Stimulated activated CD4-positive, alpha-beta T cell treated with anti-CD3 and anti-CD28 coated beads, Interleukin-4, amount 100 ng/mL, for 4 hours (primary cell): ENCODE data around the gene PLAC8L1.

ENCODE experiments used
- DNase-seq, 2 experiments: peaks; one replicate each; pipeline ENCODE4 v3.0.0-alpha.2; 2020

Gene PLAC8L1

GRCh38 chr5:146040527-146040926, 64.8 kb downstream of the PLAC8L1 start:
- DNase-seq = no peak

GRCh38 chr5:146039420-146039819, 66.0 kb downstream of the PLAC8L1 start:
- DNase-seq = no peak

- no peak for DNase-seq
These were observed 70.8 kb downstream of the PLAC8L1 start for GRCh38 chr5:146034605-146035004.
